ENCODE data around the gene F2. TPM values are rescaled to one million over a fixed set of nuclear protein-coding genes. Genes with fewer than 3 reads are reported as not detected.

The F2 gene
- total RNA-seq, 4 donors from 2014 or later = 0.41 to 0.48 TPM; not detected in 2

DNA sequence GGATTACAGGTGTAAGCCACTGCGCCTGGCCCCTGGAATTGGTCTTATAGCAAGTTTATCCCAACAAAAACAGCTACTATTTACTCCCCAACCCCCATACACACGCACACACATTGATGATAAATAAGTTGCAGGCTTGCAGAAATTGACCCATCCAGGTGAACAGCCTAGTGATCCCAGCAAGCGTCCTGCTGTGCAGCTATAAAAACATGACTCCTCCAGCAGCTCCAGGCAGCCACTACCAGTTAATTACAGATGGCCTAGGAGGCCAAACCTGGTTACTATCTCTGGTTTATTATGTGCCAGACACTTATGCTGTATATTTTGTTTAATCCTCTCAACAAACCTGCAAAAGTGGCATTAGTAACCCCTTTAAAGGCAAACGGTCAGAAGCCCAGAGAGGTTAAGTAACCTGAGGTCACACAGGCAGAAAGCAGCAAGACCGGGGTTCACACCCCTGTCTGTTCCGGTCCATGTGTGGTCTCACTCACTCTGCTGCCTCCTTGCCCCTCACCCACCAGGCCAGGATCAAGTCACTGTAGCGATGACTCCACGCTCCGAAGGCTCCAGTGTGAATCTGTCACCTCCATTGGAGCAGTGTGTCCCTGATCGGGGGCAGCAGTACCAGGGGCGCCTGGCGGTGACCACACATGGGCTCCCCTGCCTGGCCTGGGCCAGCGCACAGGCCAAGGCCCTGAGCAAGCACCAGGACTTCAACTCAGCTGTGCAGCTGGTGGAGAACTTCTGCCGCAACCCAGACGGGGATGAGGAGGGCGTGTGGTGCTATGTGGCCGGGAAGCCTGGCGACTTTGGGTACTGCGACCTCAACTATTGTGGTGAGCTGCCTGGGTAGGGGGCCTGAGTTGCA, 6.6 kb downstream of the F2 start:
- TF ChIP-seq POLR2AphosphoS5 (IDR thresholded peaks at IDR 0.05) = no peak
- TF ChIP-seq, protein P1, sequence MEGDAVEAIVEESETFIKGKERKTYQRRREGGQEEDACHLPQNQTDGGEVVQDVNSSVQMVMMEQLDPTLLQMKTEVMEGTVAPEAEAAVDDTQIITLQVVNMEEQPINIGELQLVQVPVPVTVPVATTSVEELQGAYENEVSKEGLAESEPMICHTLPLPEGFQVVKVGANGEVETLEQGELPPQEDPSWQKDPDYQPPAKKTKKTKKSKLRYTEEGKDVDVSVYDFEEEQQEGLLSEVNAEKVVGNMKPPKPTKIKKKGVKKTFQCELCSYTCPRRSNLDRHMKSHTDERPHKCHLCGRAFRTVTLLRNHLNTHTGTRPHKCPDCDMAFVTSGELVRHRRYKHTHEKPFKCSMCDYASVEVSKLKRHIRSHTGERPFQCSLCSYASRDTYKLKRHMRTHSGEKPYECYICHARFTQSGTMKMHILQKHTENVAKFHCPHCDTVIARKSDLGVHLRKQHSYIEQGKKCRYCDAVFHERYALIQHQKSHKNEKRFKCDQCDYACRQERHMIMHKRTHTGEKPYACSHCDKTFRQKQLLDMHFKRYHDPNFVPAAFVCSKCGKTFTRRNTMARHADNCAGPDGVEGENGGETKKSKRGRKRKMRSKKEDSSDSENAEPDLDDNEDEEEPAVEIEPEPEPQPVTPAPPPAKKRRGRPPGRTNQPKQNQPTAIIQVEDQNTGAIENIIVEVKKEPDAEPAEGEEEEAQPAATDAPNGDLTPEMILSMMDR (IDR thresholded peaks at IDR 0.05) = no peak
- TF ChIP-seq EP300 (IDR thresholded peaks at IDR 0.05; ENCODE audit: low read depth) = no peak
- no peak for TF ChIP-seq POLR2A (IDR thresholded peaks at IDR 0.05)
- Histone ChIP-seq H3K4me3 (no peak overlapping the region), H3K36me3 (no peaks in the 10 kb centered on the region), H3K9me3 (no peaks in the 10 kb centered on the region), H3K4me1 (no peaks in the 10 kb centered on the region), H3K27me3 (no peaks in the 10 kb centered on the region), H3K27ac (no peak overlapping the region)
- no peak for DNase-seq
- intact Hi-C loops (cut with DNase I; ENCODE audit: low total_unique reads) = no loop called here
- 93% methylated on average over 15 of the region's 19 CpGs; no CpG with 5 or more reads in 1 of the 2 donors for WGBS, 2 donors (ENCODE audit: low coverage in 1 of 2)
- in situ Hi-C loops (cut with MboI; ENCODE audit: low pct_ligation_motif_present in 1 of 4, low pct_unique_long_range_greater_than_20kb in 1 of 4, low sequenced_read_pairs in 3 of 4) = no loop called here

DNA sequence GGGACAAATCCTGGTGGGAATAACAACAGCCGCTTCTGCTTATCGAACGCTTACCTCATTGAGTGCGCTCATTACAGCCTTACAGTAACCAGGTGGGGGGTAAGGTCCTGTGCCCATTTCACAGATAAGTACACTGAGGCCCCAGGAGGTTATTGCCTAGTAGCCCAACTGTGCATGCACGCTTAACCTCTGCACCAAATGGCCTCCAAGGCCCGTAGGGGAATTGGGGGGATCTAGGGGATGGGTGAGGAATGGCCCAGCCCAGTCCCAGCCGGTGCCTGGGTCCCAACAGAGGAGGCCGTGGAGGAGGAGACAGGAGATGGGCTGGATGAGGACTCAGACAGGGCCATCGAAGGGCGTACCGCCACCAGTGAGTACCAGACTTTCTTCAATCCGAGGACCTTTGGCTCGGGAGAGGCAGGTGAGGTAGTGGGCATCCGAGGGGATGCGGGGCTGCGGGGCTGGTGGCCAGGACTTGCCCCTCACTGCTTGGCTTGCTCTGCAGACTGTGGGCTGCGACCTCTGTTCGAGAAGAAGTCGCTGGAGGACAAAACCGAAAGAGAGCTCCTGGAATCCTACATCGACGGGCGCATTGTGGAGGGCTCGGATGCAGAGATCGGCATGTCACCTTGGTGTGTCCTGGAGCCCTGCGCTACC, 7.3 kb downstream of the F2 start:
- no peaks in the 10 kb centered on the region for H3K36me3 ChIP-seq
- H3K27ac ChIP-seq = no peak overlapping the region
- DNase-seq = no peak
- intact Hi-C loops (cut with DNase I; ENCODE audit: low total_unique reads) = no loop called here
- no peak overlapping the region for H3K4me3 ChIP-seq
- H3K9me3 ChIP-seq = no peaks in the 10 kb centered on the region
- no peaks in the 10 kb centered on the region for H3K27me3 ChIP-seq
- TF ChIP-seq, protein P1 (IDR thresholded peaks at IDR 0.05) = no peak
- TF ChIP-seq EP300 (IDR thresholded peaks at IDR 0.05; ENCODE audit: low read depth) (no peak), POLR2AphosphoS5 (IDR thresholded peaks at IDR 0.05) (no peak), POLR2A (IDR thresholded peaks at IDR 0.05) (no peak)
- 86 to 94% methylated on average over 11 to 26 of the region's 26 CpGs for WGBS, 2 donors (ENCODE audit: low coverage in 1 of 2)
- H3K4me1 ChIP-seq = no peaks in the 10 kb centered on the region
- in situ Hi-C loops (cut with MboI; ENCODE audit: low pct_ligation_motif_present in 1 of 4, low pct_unique_long_range_greater_than_20kb in 1 of 4, low sequenced_read_pairs in 3 of 4) = no loop called here

DNA sequence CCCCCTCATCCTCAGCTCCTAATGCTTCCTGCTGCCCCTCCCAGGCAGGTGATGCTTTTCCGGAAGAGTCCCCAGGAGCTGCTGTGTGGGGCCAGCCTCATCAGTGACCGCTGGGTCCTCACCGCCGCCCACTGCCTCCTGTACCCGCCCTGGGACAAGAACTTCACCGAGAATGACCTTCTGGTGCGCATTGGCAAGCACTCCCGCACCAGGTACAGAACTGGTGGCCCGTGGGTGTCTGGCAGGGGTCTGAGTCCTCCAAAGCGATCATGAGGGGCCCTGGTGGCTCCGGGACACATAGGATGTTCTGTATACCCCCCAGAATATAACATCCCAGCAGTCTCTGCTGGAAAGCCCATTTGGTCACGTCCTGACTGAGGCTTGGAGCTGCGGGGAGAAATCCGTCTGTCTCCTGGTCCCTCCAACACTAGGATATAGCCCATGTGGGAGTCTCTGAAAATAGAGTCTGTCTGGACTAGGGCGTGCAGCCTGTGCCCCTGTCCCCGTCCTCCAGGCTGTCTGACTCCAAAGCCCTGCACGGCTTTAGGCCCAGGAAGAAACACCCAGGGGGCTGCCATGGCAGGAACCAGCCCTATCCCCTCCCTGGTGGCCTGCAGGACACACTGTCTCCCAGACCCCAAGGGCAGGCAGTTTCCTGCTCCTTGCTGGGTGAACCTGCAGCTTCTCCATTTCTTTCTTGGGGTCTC, 9.1 kb downstream of the F2 start:
- 87% methylated on average over 16 of the region's 17 CpGs; no CpG with 5 or more reads in 1 of the 2 donors for WGBS, 2 donors (ENCODE audit: low coverage in 1 of 2)
- TF ChIP-seq, protein P1 (IDR thresholded peaks at IDR 0.05) = no peak
- TF ChIP-seq EP300 (IDR thresholded peaks at IDR 0.05; ENCODE audit: low read depth) (no peak), POLR2AphosphoS5 (IDR thresholded peaks at IDR 0.05) (no peak), POLR2A (IDR thresholded peaks at IDR 0.05) (no peak)
- intact Hi-C loops (cut with DNase I; ENCODE audit: low total_unique reads) (no loop called here), in situ Hi-C loops (cut with MboI; ENCODE audit: low pct_ligation_motif_present in 1 of 4, low pct_unique_long_range_greater_than_20kb in 1 of 4, low sequenced_read_pairs in 3 of 4) (no loop called here)
- Histone ChIP-seq H3K4me3 (no peak overlapping the region), H3K4me1 (no peaks in the 10 kb centered on the region), H3K27me3 (no peaks in the 10 kb centered on the region), H3K36me3 (no peaks in the 10 kb centered on the region), H3K9me3 (no peaks in the 10 kb centered on the region), H3K27ac (no peak overlapping the region)
- no peak for DNase-seq

DNA sequence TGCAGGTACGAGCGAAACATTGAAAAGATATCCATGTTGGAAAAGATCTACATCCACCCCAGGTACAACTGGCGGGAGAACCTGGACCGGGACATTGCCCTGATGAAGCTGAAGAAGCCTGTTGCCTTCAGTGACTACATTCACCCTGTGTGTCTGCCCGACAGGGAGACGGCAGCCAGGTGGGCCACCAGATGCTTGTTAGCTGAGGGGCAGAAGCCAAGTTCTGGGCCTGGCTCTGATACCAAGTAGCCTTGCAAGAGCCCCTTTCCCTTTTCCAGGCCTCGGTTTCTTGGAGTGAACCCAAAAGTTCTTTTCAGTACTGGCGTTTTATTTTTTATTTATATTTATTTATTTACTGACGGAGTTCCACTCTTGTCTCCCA, 9.6 kb downstream of the F2 start:
- intact Hi-C loops (cut with DNase I; ENCODE audit: low total_unique reads) = no loop called here
- no peak for TF ChIP-seq POLR2AphosphoS5 (IDR thresholded peaks at IDR 0.05)
- TF ChIP-seq, protein P1 (IDR thresholded peaks at IDR 0.05) = no peak
- TF ChIP-seq EP300 (IDR thresholded peaks at IDR 0.05; ENCODE audit: low read depth) = no peak
- no peak for TF ChIP-seq POLR2A (IDR thresholded peaks at IDR 0.05)
- no peak for DNase-seq
- no peaks in the 10 kb centered on the region for H3K9me3 ChIP-seq
- in situ Hi-C loops (cut with MboI; ENCODE audit: low pct_ligation_motif_present in 1 of 4, low pct_unique_long_range_greater_than_20kb in 1 of 4, low sequenced_read_pairs in 3 of 4) = no loop called here
- H3K27me3 ChIP-seq = no peaks in the 10 kb centered on the region
- H3K4me3 ChIP-seq = no peak overlapping the region
- H3K4me1 ChIP-seq = no peaks in the 10 kb centered on the region
- no peaks in the 10 kb centered on the region for H3K36me3 ChIP-seq
- WGBS, 2 donors (ENCODE audit: low coverage in 1 of 2) = 88% methylated on average over 9 of the region's 9 CpGs; no CpG with 5 or more reads in 1 of the 2 donors
- H3K27ac ChIP-seq = no peak overlapping the region

Data from transverse colon (tissue), 4 donors.